ENCODE measurements around the gene PTPRU.

Gene PTPRU

DNA sequence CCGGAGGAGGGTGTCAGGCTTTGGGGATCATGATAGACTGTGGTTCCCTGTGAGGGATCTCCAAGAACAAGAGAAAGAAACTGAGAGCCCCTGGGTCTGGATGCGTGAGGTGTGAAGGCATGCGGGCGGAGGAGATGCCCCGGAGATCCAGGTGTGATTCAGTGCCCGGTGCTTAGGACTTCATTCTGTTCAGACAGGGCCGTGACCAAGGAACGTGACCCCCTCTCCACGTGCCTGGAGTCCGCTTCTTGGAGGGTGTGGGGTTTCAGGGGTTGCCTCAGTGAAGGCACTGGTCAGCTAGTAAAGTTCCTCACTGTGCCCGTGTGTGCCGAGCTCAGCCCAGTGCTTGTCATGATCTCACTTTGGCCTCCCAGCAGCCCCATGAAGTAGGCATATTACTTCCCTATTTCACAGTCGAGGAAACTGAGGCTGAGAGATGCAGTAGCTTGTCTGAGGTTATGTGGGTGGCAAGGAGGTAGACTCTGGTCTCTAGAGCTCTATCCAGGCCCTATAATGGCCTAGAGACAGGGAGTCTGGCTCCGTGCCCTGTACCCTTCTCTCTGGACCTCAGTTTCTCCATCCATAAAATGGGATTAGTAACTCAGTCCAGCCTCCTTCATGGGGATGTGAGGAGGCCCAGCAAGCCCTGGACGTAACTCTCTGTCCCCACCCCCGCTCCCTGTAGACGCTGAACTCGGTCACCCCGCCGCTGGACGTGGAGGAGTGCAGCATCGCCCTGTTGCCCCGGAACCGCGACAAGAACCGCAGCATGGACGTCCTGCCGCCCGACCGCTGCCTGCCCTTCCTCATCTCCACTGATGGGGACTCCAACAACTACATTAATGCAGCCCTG lies 81.0 kb downstream of the PTPRU start:
- no peak for DNase-seq (ENCODE audit: low read depth)

DNA sequence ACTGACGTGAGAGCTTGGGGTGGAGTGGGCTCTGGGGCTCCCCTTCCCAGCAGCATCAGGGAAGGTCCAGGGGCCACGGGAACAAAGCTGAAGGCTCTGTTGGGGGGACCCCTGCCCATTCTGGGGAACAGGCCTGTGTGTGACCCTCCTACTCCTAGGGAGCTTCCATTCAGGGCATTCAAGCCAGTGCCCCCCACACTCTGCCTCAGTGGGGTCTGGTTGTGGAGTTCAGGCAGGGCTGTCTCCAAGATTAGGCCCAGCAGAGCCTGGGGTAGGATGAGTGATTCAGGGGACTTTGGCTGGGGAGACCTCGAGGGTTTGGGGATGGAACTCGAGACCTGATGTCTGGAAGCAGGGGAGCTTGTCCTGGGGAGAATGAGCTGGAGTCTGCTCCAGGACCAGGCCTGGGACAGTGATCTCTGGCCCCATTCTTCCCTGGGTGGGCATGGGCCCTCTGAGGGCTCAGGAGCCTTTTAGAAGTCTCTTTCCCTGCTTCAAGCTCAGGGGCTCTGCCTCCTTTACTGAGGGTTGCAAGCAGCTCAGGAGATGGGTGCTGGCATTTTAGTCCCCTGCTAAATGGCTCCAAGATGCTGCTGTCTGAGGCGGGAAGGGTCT lies 81.7 kb downstream of the PTPRU start:
- no peak for DNase-seq (ENCODE audit: low read depth)

DNA sequence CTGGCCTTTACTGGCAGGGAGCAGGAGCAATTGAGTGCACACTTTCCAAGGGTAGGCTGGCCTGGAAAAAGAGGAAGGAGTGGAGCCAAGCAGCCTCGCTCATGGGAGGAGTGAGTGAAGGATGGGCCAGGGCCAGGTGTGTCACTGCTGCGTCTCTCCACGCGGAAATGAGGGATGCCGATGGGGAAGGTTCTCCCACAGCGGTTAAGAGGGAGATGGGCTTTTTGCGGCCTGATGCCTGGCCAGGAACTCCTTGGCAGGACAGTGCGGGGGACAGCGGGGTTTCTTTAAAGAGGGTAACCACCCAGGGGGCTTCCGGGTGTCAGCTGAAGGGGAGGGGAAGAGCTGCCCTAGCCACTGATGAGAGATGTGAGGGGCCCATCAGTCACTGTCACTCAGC lies 82.4 kb downstream of the PTPRU start:
- DNase-seq (ENCODE audit: low read depth), result no peak

DNA sequence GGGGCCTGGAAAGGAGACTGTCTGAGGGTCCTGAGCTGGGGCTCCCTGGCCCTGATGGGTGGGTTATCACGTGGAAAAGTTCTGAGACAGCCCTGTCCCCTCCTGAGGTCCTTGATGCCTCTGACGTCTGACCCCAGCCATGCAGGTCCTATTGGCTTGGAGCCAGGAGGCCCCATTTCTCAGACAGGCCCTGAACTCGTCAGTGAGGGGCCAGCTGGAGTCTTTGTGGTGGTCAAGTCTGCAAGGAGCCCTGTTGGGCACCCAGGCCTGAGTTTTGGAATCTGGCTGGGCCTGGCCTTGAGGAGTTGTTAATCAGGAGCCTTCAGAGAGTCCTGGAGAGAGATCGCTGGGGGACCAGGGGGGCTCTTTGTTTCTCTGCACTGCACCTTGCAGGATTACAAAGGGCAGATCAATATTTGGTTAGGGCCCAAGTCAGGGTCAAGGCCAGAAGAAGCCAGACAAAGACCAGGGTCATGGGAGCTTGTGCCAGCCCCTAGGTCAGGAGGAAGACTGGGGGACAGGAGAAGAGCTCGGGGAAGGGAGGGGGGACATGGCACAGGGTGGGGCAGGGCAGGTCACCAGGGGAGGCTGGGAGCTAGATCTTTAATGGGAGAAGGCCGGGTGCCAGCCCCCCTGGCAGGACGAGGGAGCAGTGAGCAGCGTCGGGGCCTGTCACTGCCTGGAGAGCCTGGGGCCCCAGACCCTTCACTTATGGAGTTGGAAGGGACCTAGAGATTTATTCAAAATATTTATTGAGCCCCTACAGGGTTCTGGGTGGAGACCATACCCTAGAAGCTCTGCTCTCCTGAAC lies 83.2 kb downstream of the PTPRU start:
- DNase-seq (ENCODE audit: low read depth), result no peak

DNA sequence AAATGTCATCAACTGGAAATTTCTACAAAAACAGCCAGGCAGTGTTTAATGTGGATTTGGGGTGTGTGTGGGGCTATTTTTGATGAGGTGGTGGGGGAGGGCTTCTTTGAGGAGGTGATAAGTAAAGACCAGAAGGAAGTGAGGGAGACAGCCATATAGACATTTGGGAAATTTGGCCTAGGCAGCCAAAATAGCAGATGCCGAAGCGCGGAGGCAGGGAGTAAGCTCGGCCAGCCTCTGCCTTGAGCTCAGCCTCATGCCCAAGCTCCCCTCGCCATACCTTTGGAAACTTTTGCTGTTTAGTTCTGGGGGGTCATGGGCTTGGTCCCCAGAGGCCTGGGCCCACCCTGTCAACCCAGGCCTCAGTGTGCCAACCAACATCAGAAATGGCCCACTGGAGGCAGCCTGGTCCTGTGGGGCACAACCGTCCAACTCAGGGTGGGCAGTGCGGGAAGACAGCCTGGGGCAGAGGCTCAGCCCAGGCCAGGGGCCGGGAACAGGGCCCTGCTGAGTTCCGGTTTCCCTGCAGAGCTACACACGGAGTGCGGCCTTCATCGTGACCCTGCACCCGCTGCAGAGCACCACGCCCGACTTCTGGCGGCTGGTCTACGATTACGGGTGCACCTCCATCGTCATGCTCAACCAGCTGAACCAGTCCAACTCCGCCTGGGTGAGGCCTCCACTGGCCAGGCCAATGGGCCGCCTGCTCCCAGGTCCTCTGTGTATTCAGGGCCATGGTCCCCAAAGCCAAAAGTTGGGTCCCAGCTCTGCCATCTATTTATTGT lies 84.0 kb downstream of the PTPRU start:
- DNase-seq (ENCODE audit: low read depth), result no peak

DNA sequence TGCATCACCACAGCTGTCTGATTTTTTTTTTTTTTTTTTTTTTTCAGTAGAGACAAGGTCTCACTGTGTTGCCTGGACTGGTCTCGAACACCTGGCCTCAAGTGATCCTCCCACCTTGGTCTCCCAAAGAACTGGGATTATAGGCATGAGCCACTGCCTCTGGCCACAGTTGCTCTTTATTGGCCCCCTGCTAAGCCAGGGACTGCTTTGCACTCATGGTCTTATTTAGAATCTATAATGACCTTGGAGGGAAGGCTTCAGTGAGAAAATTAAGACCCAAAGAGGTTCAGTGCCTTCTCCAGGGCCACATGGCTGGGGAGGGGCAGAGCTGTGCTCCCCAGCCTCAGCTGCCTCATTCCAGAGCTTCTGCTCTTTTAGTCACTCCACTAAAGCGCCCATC lies 84.9 kb downstream of the PTPRU start:
- no peak for DNase-seq (ENCODE audit: low read depth)

DNA sequence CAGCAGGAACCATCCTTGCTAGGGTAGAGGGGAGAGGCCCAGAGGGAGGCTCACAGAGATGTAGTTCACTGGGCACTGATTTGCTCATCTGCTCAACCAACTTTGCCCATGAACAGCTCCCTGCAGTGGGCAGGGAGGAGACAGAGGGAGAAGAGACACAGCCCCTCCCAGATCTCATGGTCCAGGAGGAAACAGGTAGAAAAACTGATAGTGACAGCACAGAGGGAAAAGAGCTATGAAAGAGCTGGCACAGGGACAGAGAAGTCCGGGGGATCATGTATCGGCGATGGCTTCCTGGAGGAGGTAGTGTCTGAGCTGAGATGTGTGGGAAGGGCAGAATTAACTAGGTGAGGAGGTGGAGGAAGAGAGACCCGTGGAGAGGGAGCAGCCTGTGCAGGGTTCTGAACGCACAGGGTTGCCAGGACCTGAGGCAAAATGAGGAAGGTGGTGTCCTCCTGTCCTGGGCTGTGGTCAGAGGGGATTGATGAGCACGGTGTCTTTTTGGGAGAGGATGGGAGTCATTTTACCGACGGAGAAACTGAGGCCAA lies 85.9 kb downstream of the PTPRU start:
- DNase-seq (ENCODE audit: low read depth), result no peak

DNA sequence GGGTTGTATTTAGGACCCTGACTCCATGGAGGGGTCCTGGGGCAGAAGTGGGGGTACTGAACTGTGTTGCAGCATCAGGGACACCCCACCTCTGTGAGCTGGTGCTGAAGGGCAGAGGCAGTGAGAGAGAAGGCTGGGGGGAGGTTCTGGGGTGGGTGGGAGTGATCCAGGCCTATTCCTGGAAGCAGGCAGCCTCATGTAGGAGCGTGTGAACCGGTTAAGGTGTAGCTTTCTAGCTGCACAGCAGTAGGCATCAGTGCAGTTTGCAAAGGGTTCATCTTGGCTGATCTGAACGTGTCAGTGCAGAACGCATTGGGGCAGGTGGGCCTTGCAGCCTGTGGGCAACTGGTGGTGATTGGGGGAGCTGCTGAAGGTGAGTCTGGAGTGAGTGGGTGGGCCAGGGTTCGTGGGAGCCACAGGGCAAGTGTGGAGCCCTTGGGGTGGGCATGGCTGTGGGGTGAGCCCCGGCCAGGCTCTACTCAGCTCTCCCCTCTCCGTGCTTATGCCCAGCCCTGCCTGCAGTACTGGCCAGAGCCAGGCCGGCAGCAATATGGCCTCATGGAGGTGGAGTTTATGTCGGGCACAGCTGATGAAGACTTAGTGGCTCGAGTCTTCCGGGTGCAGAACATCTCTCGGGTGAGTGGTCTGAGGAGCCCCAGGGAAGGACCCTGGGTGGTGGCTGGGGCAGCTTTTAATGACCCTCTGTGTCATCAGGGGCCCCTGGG lies 86.7 kb downstream of the PTPRU start:
- DNase-seq (ENCODE audit: low read depth), result no peak

DNA sequence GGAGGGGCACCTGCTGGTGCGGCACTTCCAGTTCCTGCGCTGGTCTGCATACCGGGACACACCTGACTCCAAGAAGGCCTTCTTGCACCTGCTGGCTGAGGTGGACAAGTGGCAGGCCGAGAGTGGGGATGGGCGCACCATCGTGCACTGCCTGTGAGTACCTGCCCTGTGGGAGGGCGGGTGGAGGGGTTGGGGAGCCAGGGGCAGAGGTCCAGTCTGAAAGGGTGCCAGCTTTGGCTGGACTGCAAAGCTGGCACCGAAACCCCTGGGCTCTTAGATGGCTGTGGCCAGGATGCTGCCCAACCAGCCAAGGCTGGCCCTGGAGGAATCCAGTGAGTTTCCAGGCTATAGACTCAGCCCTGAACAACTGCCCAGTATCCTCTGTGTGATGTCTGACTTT lies 87.3 kb downstream of the PTPRU start:
- DNase-seq (ENCODE audit: low read depth), result no peak

DNA sequence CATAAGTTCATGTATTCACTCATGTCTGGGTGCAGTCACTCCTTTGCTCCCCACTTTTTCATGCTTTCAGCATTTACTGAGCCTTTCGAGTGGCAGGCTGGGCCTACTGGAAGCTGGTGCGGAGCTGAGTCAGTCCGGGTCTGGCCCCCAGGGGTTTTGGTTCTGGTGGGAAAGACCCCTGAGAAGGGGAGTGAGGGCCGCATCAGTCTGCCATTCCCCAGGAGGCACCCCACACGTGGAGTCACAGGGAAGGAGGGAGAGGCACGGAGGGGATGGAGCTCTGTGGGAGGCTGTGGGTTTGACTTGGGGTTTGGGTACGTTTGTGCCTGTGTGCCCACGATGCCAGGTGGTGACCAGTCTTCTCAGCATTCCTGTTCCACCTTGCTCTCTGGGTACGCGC lies 87.9 kb downstream of the PTPRU start:
- DNase-seq (ENCODE audit: low read depth), result no peak

DNA sequence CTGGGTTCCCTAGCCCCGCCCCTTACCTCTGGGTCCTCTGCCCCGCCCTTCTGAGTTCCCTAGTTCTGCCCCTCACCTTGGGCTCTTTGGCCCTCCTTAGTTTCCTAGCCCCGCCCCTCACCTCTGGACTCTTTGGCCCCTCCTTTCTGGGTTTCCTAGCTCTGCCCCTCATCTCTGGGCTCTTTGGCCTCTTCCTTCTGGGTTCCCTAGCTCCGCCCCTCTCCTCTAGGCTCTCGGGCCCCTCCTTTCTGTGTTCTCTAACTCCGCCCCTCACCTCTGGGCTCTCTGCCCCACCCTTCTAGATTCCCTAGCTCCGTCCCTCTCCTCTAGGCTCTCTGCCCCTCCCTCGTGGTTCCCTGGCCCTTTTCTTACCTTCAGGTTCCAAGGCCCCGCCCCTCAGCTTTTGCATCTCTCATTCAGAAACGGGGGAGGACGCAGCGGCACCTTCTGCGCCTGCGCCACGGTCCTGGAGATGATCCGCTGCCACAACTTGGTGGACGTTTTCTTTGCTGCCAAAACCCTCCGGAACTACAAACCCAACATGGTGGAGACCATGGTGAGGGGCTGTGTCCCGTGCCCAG lies 88.5 kb downstream of the PTPRU start:
- DNase-seq (ENCODE audit: low read depth), result no peak

DNA sequence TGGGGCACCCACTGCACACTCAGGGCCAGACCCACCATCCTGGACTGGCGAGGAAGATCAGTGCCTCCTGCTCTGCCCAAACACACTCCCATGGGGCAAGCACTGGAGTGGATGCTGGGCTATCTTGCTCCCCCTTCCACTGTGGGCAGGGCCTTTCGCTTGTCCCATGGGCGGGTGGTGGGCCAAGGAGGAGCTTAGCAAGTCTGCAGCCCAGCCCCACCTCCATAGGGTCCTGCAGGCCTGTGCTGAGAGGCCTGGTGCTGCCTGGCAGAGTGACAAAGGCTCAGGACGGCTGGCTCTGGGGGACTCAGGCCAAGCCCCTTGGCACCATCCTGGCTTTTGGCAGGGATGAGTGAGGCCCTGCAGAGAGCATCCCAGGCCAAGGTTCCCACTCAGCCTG lies 89.4 kb downstream of the PTPRU start:
- DNase-seq (ENCODE audit: low read depth), result no peak

DNA sequence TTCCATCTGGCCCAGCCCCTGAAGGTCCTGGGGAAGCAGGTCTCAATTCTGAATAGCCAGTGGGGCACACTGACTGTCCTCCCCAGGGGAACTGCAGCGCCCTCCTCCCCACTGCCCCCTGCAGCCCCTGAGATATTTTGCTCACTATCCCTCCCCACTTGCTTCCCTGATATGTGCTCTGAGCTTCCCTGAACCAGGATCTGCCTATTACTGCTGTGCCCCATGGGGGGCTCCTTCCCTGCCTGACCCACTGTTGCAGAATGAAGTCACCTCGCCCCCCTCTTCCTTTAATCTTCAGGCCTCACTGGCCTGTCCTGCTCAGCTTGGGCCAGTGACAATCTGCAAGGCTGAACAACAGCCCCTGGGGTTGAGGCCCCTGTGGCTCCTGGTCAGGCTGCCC lies 89.8 kb downstream of the PTPRU start:
- DNase-seq (ENCODE audit: low read depth), result no peak

DNA sequence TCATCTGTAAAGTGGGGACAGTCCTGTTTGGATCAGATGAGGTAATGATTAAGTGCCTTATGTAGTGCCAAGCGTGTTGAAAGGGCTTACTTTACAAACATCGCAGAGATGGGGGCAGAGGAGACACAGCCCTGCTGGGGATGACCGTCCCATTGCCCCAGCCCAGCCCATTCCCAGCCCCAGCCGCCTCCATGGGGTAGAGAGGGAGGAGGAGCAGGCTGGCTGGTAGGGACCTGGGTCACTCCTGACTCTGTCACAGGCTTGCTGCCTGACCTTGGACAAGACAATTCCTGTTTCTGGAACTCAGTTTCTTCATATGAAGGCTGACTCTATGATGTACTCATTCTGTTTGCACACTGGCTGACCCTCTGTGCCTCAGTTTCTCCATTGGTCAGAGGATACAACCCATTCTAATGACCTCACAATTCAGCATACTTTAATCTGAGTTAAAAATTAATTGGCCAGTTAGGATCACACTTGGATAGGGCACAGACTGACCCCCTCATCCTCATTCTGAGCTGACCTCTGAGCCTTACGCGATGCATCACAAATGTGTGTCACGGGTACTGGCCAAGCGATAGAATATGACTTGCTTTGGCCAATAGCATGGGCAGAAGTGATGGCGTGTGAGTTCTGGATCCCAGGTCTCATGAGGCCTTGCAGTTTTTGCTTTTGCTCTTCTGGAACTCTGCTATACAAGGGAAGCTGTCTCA lies 91.1 kb downstream of the PTPRU start:
- no peak for DNase-seq (ENCODE audit: low read depth)

DNA sequence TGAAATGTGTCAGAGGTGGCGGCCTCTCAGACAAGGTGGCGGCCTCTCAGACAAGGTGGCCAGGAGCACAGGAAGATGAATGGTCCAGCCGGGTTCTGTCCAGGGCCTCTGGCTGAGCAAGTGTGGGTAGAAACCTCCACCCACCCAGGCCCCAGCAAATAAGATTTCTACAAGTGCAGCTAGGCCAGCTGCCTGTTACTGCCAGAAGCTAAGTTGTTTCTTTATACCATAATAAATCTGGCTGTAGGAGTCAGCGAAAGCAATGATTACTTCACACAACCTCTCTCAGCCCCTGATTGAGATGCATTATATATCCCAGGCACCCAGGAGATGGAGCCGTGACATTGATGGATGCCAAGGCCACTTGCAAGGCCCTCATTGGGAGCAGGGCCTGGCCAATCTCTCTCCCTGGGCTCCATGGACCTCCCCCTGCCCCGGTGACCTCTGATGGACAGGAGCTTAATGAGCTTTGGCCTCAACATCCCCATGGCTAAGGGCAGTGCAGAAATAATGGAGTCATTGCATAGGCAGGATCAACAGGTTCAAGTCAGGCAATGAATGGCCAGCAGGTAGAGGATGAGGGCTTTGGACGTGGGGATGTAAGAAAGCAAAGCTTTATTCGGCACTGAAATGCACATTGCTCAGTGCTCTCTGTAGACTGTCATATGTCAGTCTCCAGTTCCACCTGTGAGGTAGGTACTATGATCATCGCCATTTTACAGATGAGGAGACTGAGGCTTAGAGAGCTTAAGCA lies 92.9 kb downstream of the PTPRU start:
- DNase-seq (ENCODE audit: low read depth), result no peak

DNA sequence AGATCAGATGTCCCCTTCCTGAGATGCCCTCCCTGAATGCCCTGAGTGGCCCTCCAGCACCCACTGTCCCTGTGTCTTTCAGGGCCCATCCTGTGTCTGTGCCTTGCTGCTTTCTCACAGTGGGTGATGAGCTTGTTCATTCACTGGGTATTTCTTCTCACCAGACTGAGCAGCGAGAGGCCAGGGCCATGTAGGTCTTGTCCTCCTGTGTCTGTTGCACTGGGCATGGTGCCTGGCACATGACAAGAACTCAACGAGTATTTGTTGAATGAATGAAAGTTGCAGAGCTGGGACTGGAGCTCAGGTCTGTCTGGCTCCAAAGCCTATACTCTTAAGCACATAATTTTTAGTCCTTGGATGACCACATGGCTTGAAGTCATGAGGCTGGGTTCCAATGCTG lies 93.8 kb downstream of the PTPRU start:
- no peak for DNase-seq (ENCODE audit: low read depth)

DNA sequence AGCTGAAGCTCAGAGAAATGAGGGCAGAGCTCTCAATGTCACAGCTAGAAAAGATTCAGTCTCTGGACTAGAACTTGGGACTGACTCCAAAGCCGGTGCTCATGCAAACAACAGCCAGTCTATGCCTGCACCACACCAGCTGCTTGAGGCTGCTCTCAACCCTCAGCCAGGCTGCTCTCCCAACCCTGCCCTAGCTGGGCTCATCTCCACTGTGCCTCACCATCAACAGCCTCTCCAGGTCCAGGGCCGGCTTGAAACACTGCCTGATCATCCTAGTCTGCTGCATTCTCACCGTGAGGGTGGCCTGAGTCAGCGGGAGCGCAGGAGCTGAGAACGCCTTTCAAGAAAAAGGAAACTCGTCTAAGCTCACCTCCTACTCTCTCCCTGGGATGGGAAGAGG lies 94.5 kb downstream of the PTPRU start:
- no peak for DNase-seq (ENCODE audit: low read depth)

DNA sequence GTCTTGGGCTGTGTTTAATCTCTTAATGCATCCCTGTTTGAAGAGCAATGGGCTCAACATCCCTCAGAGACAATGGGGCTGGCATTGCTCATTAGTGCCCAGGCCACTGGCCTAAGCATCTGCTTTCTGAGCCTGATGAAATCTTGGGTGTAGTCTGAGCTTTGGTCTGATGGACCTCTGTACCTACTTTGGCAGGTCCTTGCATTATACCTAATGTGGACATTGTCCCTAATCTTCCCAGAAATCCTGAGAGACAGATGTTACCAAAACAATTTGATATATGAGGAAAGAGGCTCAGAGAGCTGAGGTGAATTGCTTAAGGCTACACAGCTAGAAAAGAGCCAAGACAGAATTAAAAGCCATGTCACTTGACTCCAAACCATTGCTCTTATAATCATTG lies 95.0 kb downstream of the PTPRU start:
- no peak for DNase-seq (ENCODE audit: low read depth)

DNA sequence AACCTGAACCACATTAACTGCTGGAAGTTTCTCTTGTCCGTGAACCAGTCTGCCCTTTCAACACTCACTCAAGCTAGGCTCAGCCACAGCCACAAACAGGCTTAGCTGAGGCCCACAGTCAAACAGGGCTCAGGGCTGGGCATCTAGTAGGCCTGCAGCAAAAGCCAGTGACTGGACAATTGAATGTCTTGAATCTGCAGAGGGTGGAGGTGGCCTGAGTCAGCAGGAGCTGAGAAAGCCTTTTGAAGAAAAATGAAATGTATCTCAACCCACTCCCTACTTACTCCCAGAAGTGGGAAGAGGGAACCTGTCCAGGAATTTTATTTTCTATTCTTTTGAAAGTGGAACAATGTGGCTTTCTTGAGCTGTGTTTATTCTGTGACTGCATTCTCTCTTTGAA lies 95.4 kb downstream of the PTPRU start:
- DNase-seq (ENCODE audit: low read depth), result no peak

DNA sequence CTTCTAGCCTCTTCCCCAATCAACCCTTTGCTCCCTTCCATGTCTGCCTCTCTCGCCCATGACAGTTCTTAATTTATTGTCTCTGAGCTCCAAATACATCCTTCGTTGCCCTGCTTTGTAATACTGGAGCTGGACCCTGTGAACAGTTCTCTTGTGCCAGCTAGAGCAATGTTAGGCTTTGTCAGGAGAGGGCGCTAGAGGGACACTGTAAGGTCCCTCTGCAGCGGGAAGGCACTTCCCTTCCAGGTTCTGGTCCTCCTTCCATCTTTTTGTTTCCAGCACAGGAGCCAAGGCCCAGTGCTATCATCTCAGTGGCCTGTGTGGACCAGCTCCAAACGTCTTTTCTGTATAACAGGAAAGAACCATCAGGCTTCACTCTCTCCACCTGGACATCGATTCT lies 95.9 kb downstream of the PTPRU start:
- no peak for DNase-seq (ENCODE audit: low read depth)

Measured in stimulated activated CD8-positive, alpha-beta memory T cell treated with anti-CD3 and anti-CD28 coated beads, Interleukin-7, amount 100 ng/mL, for 24 hours (primary cell).